ENCODE results near the gene ARHGEF2.

DNA sequence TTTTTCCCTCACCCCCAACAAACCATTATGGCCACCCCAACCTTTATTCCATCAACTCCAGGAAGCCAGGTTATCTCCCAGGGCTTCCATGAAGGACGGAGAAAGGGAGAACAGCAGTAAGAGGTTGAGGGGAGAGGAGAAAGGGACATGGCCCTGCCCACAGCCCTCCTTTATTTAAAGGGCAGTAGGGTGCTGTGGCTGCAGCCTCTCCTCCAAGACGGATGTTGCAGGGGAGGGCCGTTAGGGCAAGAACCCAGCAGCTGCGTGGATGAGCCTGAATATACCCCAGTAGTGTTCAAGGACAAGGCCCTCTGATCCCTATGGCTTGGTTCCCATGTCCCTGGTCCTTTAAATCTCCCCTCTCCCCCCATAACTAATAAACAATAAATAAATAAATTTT, 31.1 kb downstream of the ARHGEF2 start:
- no peak for TF ChIP-seq CTCF (conservative IDR thresholded peaks at IDR 0.05; ENCODE audit: low read length)
- TF ChIP-seq EZH2phosphoT487 (IDR thresholded peaks at IDR 0.05; ENCODE audit: borderline replicate concordance), result no peak
